HCT116 (cell line): ENCODE results near the gene HLA-DRA. TPM values are rescaled to one million over a fixed set of nuclear protein-coding genes. Genes with fewer than 3 reads are reported as not detected.

ENCODE experiments used
- ATAC-seq: fragments of 200-7000 bp; cut with Tn5 transposase; 2 replicates; pipeline ENCODE4 v1.9.1; 2020; ENCODE audit warnings: mild to moderate bottlenecking, moderate library complexity
- BruUV-seq: library from RNA; stranded (reverse); fragments of 400-500 nt; replicated peaks from 2 replicates; lab custom pipeline; 2021; lab: Mats Ljungman, UMichigan
- CTCF ChIA-PET: fragments of 300-600 bp; sonication (Branson Sonifier 250); formaldehyde crosslinking; loops from one replicate; lab custom pipeline; 2021; ENCODE audit warnings: antibody characterized with exemption; lab: Charles Lee
- POLR2A ChIA-PET: fragments of 300-600, 350-600 bp; sonication (Branson Sonifier 250); formaldehyde crosslinking; loops from one replicate; lab custom pipeline; 2021; ENCODE audit warnings: antibody characterized with exemption; lab: Charles Lee
- RAD21 ChIA-PET, 2 experiments: fragments of 300-600 bp; sonication (Branson Sonifier 250); formaldehyde crosslinking; loops; one replicate each; lab custom pipeline; 2023; ENCODE audit warnings: low total read pairs in 2 of 2; ENCODE audit not compliant: uncharacterized antibody in 2 of 2, unreplicated experiment in 2 of 2, low non-redundant PET in 1 of 2; lab: Charles Lee
- DNase-seq: peaks from one replicate; pipeline ENCODE4 v3.0.0-alpha.2; 2010; ENCODE audit warnings: low read depth, low spot score
- H2AFZ ChIP-seq: fragments of 200-600 bp; shearing (Covaris generic), sonication (generic); 2 replicates; pipeline ENCODE4 v1.6.1; 2017; ENCODE audit warnings: low read depth, mixed run types, mixed read lengths, antibody characterized with exemption, low read length; ENCODE audit not compliant: poor library complexity, severe bottlenecking
- H3K27ac ChIP-seq: 2 replicates; pipeline ENCODE4 v1.5.1; 2012; ENCODE audit warnings: low read depth, low read length
- H3K27me3 ChIP-seq: fragments of 200-600 bp; sonication (generic); 2 replicates; pipeline ENCODE4 v1.6.1; 2016; ENCODE audit warnings: mixed run types, low read length, mixed read lengths; ENCODE audit not compliant: insufficient read depth
- H3K36me3 ChIP-seq, 2 experiments: fragments of 200-500 bp in 1 of 2; fragments of 200-600 bp in 1 of 2; sonication (Bioruptor generic) in 1 of 2; sonication (generic) in 1 of 2; 2 replicates each; pipeline versions ENCODE4 v1.5.1 to v1.6.1; 2014 to 2016; ENCODE audit warnings: low read length in 2 of 2, inconsistent platforms in 1 of 2, mixed read lengths in 1 of 2, mixed run types in 1 of 2; ENCODE audit not compliant: insufficient read depth in 2 of 2, control insufficient read depth in 1 of 2
- H3K4me1 ChIP-seq, 2 experiments: fragments of 200-600 bp in 1 of 2; sonication (generic) in 1 of 2; 2 replicates each; pipeline versions ENCODE4 v1.5.1 to v1.6.1; 2012 to 2017; ENCODE audit warnings: low read length in 2 of 2, inconsistent platforms in 1 of 2, mild to moderate bottlenecking in 1 of 2, mixed read lengths in 1 of 2, mixed run types in 1 of 2, moderate library complexity in 1 of 2; ENCODE audit not compliant: insufficient read depth in 2 of 2, control insufficient read depth in 1 of 2
- H3K4me2 ChIP-seq: fragments of 200-600 bp; sonication (generic); 2 replicates; pipeline ENCODE4 v1.6.1; 2017; ENCODE audit warnings: mixed run types, low read length, mixed read lengths
- H3K4me3 ChIP-seq, 2 experiments: fragments of 200-600 bp in 1 of 2; sonication (generic) in 1 of 2; replicated peaks in 1 of 2; 2 replicates each; pipeline ENCODE4 v1.5.1; 2011 to 2016; ENCODE audit warnings: low read length in 2 of 2, control low read depth in 1 of 2, low read depth in 1 of 2, mild to moderate bottlenecking in 1 of 2, mixed read lengths in 1 of 2, mixed run types in 1 of 2
- H3K79me2 ChIP-seq: fragments of 200-600 bp; sonication (generic); 2 replicates; pipeline ENCODE4 v1.6.1; 2017; ENCODE audit warnings: mild to moderate bottlenecking, mixed run types, low read length, moderate library complexity, mixed read lengths; ENCODE audit not compliant: insufficient read depth
- H3K9ac ChIP-seq: fragments of 200-600 bp; sonication (generic); 2 replicates; pipeline ENCODE4 v1.6.1; 2016; ENCODE audit warnings: low read length, mixed read lengths
- H3K9me2 ChIP-seq: fragments of 200-600 bp; sonication (generic), shearing (Covaris generic); 2 replicates; pipeline ENCODE4 v1.6.1; 2017; ENCODE audit warnings: mixed run types, mild to moderate bottlenecking, moderate library complexity; ENCODE audit not compliant: insufficient read depth
- H3K9me3 ChIP-seq, 2 experiments: fragments of 200-500 bp in 1 of 2; fragments of 200-600 bp in 1 of 2; sonication (Bioruptor generic) in 1 of 2; sonication (generic) in 1 of 2; 2 replicates each; pipeline ENCODE4 v1.6.1; 2014 to 2017; ENCODE audit warnings: low read length in 2 of 2, mixed read lengths in 2 of 2, inconsistent platforms in 1 of 2, low read depth in 1 of 2, mild to moderate bottlenecking in 1 of 2, mixed run types in 1 of 2, moderate library complexity in 1 of 2; ENCODE audit not compliant: control insufficient read depth in 1 of 2, insufficient read depth in 1 of 2
- H4K20me1 ChIP-seq: fragments of 200-600 bp; sonication (generic), shearing (Covaris generic); 2 replicates; pipeline ENCODE4 v1.6.1; 2017; ENCODE audit warnings: mixed run types, mild to moderate bottlenecking, moderate library complexity; ENCODE audit not compliant: insufficient read depth
- CEBPB ChIP-seq: IDR thresholded peaks from 2 replicates; pipeline ENCODE4 v1.6.1; 2012; ENCODE audit warnings: low read depth
- RAD21 ChIP-seq: IDR thresholded peaks from 2 replicates; pipeline ENCODE4 v1.6.1; 2012; ENCODE audit warnings: low read depth, mild to moderate bottlenecking
- REST ChIP-seq: IDR thresholded peaks from 2 replicates; pipeline ENCODE4 v1.6.1; 2012; ENCODE audit warnings: low read depth
- SIN3A ChIP-seq: IDR thresholded peaks from 2 replicates; pipeline ENCODE4 v1.6.1; 2012; ENCODE audit warnings: low read depth
- YY1 ChIP-seq: IDR thresholded peaks from 2 replicates; pipeline ENCODE4 v1.6.1; 2011; ENCODE audit warnings: low read length, low read depth, moderate library complexity, mild to moderate bottlenecking; ENCODE audit not compliant: insufficient replicate concordance; ENCODE audit errors: extremely low read depth
- ZBTB33 ChIP-seq: IDR thresholded peaks from 2 replicates; pipeline ENCODE4 v1.6.1; 2011; ENCODE audit warnings: mild to moderate bottlenecking, low read length, moderate library complexity; ENCODE audit not compliant: insufficient replicate concordance; ENCODE audit errors: extremely low read depth
- ZFX ChIP-seq: fragments of 450-650 bp; IDR thresholded peaks from 2 replicates; pipeline ENCODE4 v1.6.1; 2017
- ZNF274 ChIP-seq: fragments of 200-500 bp; sonication (Bioruptor generic); IDR thresholded peaks from 2 replicates; pipeline ENCODE4 v1.6.1; 2014; ENCODE audit warnings: mild to moderate bottlenecking, low read depth, low read length, inconsistent platforms
- intact Hi-C: fragments of 100-400 bp; cut with micrococcal nuclease; formaldehyde crosslinking; loops from 2 replicates; pipeline ENCODE4 v1.10.0; 2022
- total RNA-seq: library from RNA; stranded (reverse); gene quantifications from one replicate; pipeline ENCODE4 v1.2.1, GENCODE V29; 2021; ENCODE audit not compliant: unreplicated experiment
- TF ChIP-seq, protein P1 (sequence below): IDR thresholded peaks from 2 replicates; pipeline ENCODE4 v1.6.1; 2012

Gene HLA-DRA
- total RNA-seq, 1 experiment from 2014 or later: 4.7 TPM

DNA sequence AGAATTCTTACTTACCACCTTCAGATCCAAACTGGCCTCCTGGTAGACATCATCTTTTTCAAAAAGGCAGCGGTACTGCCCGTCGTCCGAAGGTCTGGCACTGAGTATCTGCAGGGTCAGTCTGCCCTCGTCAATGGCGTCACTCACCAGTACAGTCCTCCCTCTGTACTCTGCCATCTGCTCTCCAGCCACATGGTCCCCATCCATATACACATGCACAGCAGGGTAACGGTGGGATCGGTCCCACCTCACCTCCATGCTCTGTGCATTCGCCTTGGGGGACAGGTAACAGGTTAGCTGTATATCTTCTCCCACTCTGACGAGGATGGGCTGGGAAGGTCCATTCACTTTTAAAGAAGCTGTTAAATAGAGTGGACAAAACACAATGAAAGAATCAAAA, 43.7 kb upstream of the HLA-DRA start:
- DNase-seq (no peak), ATAC-seq (no peak)
- ChIA-PET CTCF (no interaction called here), RAD21 (no interaction called here), POLR2A (no interaction called here)
- no peaks in the 10 kb centered on the region for H3K9me3 ChIP-seq
- no peaks in the 10 kb centered on the region for H3K9me2 ChIP-seq
- no peak overlapping the region for H3K27ac ChIP-seq
- no peaks in the 10 kb centered on the region for H3K36me3 ChIP-seq
- TF ChIP-seq CEBPB (no peak), YY1 (no peak), SIN3A (no peak), ZBTB33 (no peak), ZFX (no peak), REST (no peak), RAD21 (no peak), ZNF274 (no peak)
- TF ChIP-seq, protein P1, sequence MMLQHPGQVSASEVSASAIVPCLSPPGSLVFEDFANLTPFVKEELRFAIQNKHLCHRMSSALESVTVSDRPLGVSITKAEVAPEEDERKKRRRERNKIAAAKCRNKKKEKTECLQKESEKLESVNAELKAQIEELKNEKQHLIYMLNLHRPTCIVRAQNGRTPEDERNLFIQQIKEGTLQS: no peak
- no peaks in the 10 kb centered on the region for H3K27me3 ChIP-seq
- no peak overlapping the region for H3K4me3 ChIP-seq
- no peak overlapping the region for H3K9ac ChIP-seq
- H3K4me2 ChIP-seq: no peak overlapping the region
- no peak overlapping the region for H2AFZ ChIP-seq
- H3K79me2 ChIP-seq: no peaks in the 10 kb centered on the region
- no TSS peak for BruUV-seq
- H3K4me1 ChIP-seq: peaks cover 0 to 7% of the 10 kb centered on the region in 2 experiments; a peak in 2 of 4 replicates
- no peaks in the 10 kb centered on the region for H4K20me1 ChIP-seq
- intact Hi-C loops: no loop called here
